SK-N-SH (cell line): ENCODE results near the gene SPTAN1. TPM values are rescaled to one million over a fixed set of nuclear protein-coding genes. Genes with fewer than 3 reads are reported as not detected.

Experiments used
- CTCF ChIA-PET: fragments of 300-600, 350-600 bp; formaldehyde crosslinking; extraction: SDS; loops from one replicate; lab custom pipeline; 2021; lab: Yijun Ruan, JAX
- POLR2A ChIA-PET: fragments of 350-600 bp; sonication (Branson Sonifier 250); formaldehyde crosslinking; extraction: SDS; loops from one replicate; lab custom pipeline; 2020; ENCODE audit warnings: antibody characterized with exemption, inconsistent platforms; lab: Yijun Ruan, JAX
- DNase-seq: peaks from one replicate; pipeline ENCODE4 v3.0.0; 2012
- H2AFZ ChIP-seq: fragments of 200-600 bp; sonication (generic); 2 replicates; pipeline ENCODE4 v1.8.1; 2016; ENCODE audit warnings: antibody characterized with exemption, mild to moderate bottlenecking, low read depth
- H3F3A ChIP-seq: fragments of 200-600 bp; sonication (generic); replicated peaks from 2 replicates; pipeline ENCODE3; 2016; ENCODE audit warnings: antibody characterized with exemption, mild to moderate bottlenecking; ENCODE audit not compliant: insufficient read depth
- H3K27ac ChIP-seq, 2 experiments: fragments of 200-500 bp in 1 of 2; fragments of 200-600 bp in 1 of 2; sonication (Bioruptor generic) in 1 of 2; sonication (generic), shearing (Covaris generic) in 1 of 2; 2 replicates each; pipeline versions ENCODE4 v1.5.1 to v1.6.1; 2014 to 2016; ENCODE audit warnings: low read depth in 2 of 2, inconsistent platforms in 1 of 2, low read length in 1 of 2, mild to moderate bottlenecking in 1 of 2, mixed read lengths in 1 of 2
- H3K27me3 ChIP-seq: fragments of 200-600 bp; sonication (generic), shearing (Covaris generic); 2 replicates; pipeline ENCODE4 v1.6.1; 2016; ENCODE audit warnings: mixed run types; ENCODE audit not compliant: insufficient read depth
- H3K36me3 ChIP-seq, 2 experiments: fragments of 200-500 bp in 1 of 2; fragments of 200-600 bp in 1 of 2; sonication (Bioruptor generic) in 1 of 2; sonication (generic) in 1 of 2; replicated peaks in 1 of 2; 2 replicates each; pipeline versions ENCODE3 to v1.5.1; 2014 to 2016; ENCODE audit warnings: low read length in 1 of 2, mild to moderate bottlenecking in 1 of 2; ENCODE audit not compliant: insufficient read depth in 2 of 2, control insufficient read depth in 1 of 2
- H3K4me1 ChIP-seq, 2 experiments: fragments of 200-500 bp in 1 of 2; fragments of 200-600 bp in 1 of 2; sonication (Bioruptor generic) in 1 of 2; sonication (generic), shearing (Covaris generic) in 1 of 2; 2 replicates each; pipeline versions ENCODE4 v1.5.1 to v1.6.1; 2014 to 2016; ENCODE audit warnings: low read depth in 1 of 2, low read length in 1 of 2, mixed run types in 1 of 2; ENCODE audit not compliant: insufficient read depth in 2 of 2, control insufficient read depth in 1 of 2
- H3K4me2 ChIP-seq: fragments of 200-600 bp; sonication (generic), shearing (Covaris generic); 2 replicates; pipeline ENCODE4 v1.6.1; 2017; ENCODE audit warnings: mixed run types
- H3K4me3 ChIP-seq, 2 experiments: fragments of 200-500 bp in 1 of 2; fragments of 200-600 bp in 1 of 2; sonication (Bioruptor generic) in 1 of 2; sonication (generic), shearing (Covaris generic) in 1 of 2; 2 replicates each; pipeline versions ENCODE4 v1.5.1 to v1.8.1; 2014 to 2016; ENCODE audit warnings: low read depth in 2 of 2, inconsistent platforms in 1 of 2, low read length in 1 of 2, mild to moderate bottlenecking in 1 of 2, mixed read lengths in 1 of 2, moderate library complexity in 1 of 2
- H3K79me2 ChIP-seq: fragments of 200-600 bp; sonication (generic); 2 replicates; pipeline ENCODE4 v1.8.1; 2017; ENCODE audit warnings: mild to moderate bottlenecking; ENCODE audit not compliant: insufficient read depth
- H3K9ac ChIP-seq: fragments of 200-600 bp; sonication (generic); 2 replicates; pipeline ENCODE4 v1.6.1; 2017; ENCODE audit warnings: mixed run types
- H3K9me2 ChIP-seq: fragments of 200-600 bp; sonication (generic); 2 replicates; pipeline ENCODE4 v1.6.1; 2017; ENCODE audit warnings: mixed run types
- H3K9me3 ChIP-seq: fragments of 200-600 bp; sonication (generic); 2 replicates; pipeline ENCODE4 v1.6.1; 2017; ENCODE audit warnings: mixed run types, mild to moderate bottlenecking, moderate library complexity
- H4K20me1 ChIP-seq: fragments of 200-600 bp; sonication (generic); 2 replicates; pipeline ENCODE4 v1.6.1; 2017; ENCODE audit warnings: mild to moderate bottlenecking, mixed run types; ENCODE audit not compliant: insufficient read depth
- CHD2 ChIP-seq: fragments of 150-350 bp; IDR thresholded peaks from 2 replicates; pipeline ENCODE4 v1.6.1; 2018; ENCODE audit warnings: low read length; ENCODE audit not compliant: partially characterized antibody
- CTCF ChIP-seq: fragments of 200-600 bp; sonication (generic); IDR thresholded peaks from 2 replicates; pipeline ENCODE4 v1.6.1; 2017; ENCODE audit warnings: antibody characterized with exemption, mild to moderate bottlenecking, moderate library complexity
- EZH2phosphoT487 ChIP-seq: fragments of 200-600 bp; sonication (generic); IDR thresholded peaks from 2 replicates; pipeline ENCODE4 v1.6.1; 2017; ENCODE audit warnings: low read depth, mixed run types, mild to moderate bottlenecking, antibody characterized with exemption, moderate library complexity, borderline replicate concordance
- FOSL2 ChIP-seq: IDR thresholded peaks from 2 replicates; pipeline ENCODE4 v1.4.0; 2012; ENCODE audit warnings: low read depth, mild to moderate bottlenecking, moderate library complexity, borderline replicate concordance
- FOXJ3 ChIP-seq: sonication (generic); formaldehyde crosslinking; IDR thresholded peaks from 2 replicates; pipeline ENCODE4 v1.5.1; 2020; ENCODE audit warnings: mild to moderate bottlenecking, missing genetic modification reagents
- GABPA ChIP-seq: IDR thresholded peaks from 2 replicates; pipeline ENCODE4 v1.4.0; 2012; ENCODE audit warnings: low read depth, mild to moderate bottlenecking
- JUND ChIP-seq: IDR thresholded peaks from 2 replicates; pipeline ENCODE4 v1.4.0; 2012
- MEF2A ChIP-seq: IDR thresholded peaks from 2 replicates; pipeline ENCODE4 v1.4.0; 2012; ENCODE audit warnings: low read depth, borderline replicate concordance
- MXI1 ChIP-seq: IDR thresholded peaks from 2 replicates; pipeline ENCODE4 v1.6.1; 2012; ENCODE audit warnings: mild to moderate bottlenecking, low read depth, low read length, improper control_type of control experiment
- NRF1 ChIP-seq: IDR thresholded peaks from 2 replicates; pipeline ENCODE4 v1.6.1; 2012; ENCODE audit warnings: low read depth, mild to moderate bottlenecking, low read length
- PBX3 ChIP-seq: IDR thresholded peaks from 2 replicates; pipeline ENCODE4; 2012
- POLR2AphosphoS5 ChIP-seq: IDR thresholded peaks from 2 replicates; pipeline ENCODE4 v1.6.1; 2012; ENCODE audit warnings: low read depth, low read length
- RAD21 ChIP-seq: IDR thresholded peaks from 2 replicates; pipeline ENCODE4 v1.6.1; 2012; ENCODE audit warnings: mild to moderate bottlenecking, low read length
- RFX5 ChIP-seq: IDR thresholded peaks from 2 replicates; pipeline ENCODE4 v1.6.1; 2012; ENCODE audit warnings: mild to moderate bottlenecking, improper control_type of control experiment, low read length
- SMC3 ChIP-seq: IDR thresholded peaks from 2 replicates; pipeline ENCODE4 v1.6.1; 2012; ENCODE audit warnings: low read depth, low read length, improper control_type of control experiment
- TCF12 ChIP-seq: IDR thresholded peaks from 2 replicates; pipeline ENCODE4 v1.4.0; 2012
- USF1 ChIP-seq: IDR thresholded peaks from 2 replicates; pipeline ENCODE4 v1.4.0; 2012; ENCODE audit warnings: low read depth, borderline replicate concordance
- YY1 ChIP-seq: IDR thresholded peaks from 2 replicates; pipeline ENCODE4 v1.4.0; 2012; ENCODE audit warnings: low read depth, mild to moderate bottlenecking
- ZBTB33 ChIP-seq: IDR thresholded peaks from 2 replicates; pipeline ENCODE4 v1.4.0; 2012; ENCODE audit warnings: low read depth, borderline replicate concordance
- WGBS: methylation state at CpG from one replicate; pipeline ENCODE4 v1.1.6; 2017; ENCODE audit warnings: low lambda C conversion rate; 5-methylcytosine and 5-hydroxymethylcytosine counted together
- polyA plus RNA-seq, 3 experiments: library from polyadenylated mRNA; depleted of rRNA; stranded (reverse); fragments of >200 nt; gene quantifications; 2 replicates each; pipeline ENCODE4 v1.2.3, GENCODE V29; 2012

SPTAN1 gene
- polyA plus RNA-seq, 1 of the 3 experiments (the other 2 are of a cell fraction) = 177 TPM

GRCh38 chr9:128629852-128630545 is 77.6 kb downstream of the SPTAN1 start:
- POLR2A ChIA-PET = no interaction called here
- Histone ChIP-seq H3K9me3 (no peaks in the 10 kb centered on the region), H3K79me2 (no peaks in the 10 kb centered on the region)
- TF ChIP-seq GABPA = no peak
- TF ChIP-seq EZH2phosphoT487 = no peak
- TF ChIP-seq FOXJ3 = no peak
- no peak for TF ChIP-seq USF1
- TF ChIP-seq CTCF = no peak
- no peak for TF ChIP-seq JUND
- no peak for TF ChIP-seq TCF12
- no peak for TF ChIP-seq FOSL2
- no peak for TF ChIP-seq CHD2
- TF ChIP-seq ZBTB33 = no peak
- no peak for TF ChIP-seq NRF1
- no peak for TF ChIP-seq PBX3
- TF ChIP-seq SMC3 = no peak
- no peak for TF ChIP-seq RFX5
- TF ChIP-seq MXI1 = no peak
- no peak for TF ChIP-seq POLR2AphosphoS5
- TF ChIP-seq RAD21 = no peak
- no peak for TF ChIP-seq MEF2A
- no peak for TF ChIP-seq YY1
- TF ChIP-seq, all 33 proteins: peak for 0
- WGBS = 58% methylated on average over 4 of the region's 9 CpGs
- Histone ChIP-seq H2AFZ (no peak overlapping the region), H4K20me1 (no peaks in the 10 kb centered on the region), H3K9me2 (no peaks in the 10 kb centered on the region), H3K4me1 (peaks cover 1 to 3% of the 10 kb centered on the region in 2 experiments; a peak in 2 of 4 replicates), H3K4me3 (no peak overlapping the region), H3K27me3 (no peaks in the 10 kb centered on the region), H3K36me3 (peaks cover 19 to 80% of the 10 kb centered on the region in 2 experiments), H3F3A (peaks cover 31% of the 10 kb centered on the region), H3K4me2 (no peak overlapping the region), H3K27ac (no peak overlapping the region), H3K9ac (no peak overlapping the region)
- CTCF ChIA-PET = no interaction called here
- DNase-seq = no peak
